Cardiac fibroblast (primary cell): ENCODE measurements around the gene ATP10A.

Experiments
- DNase-seq, 2 donors: peaks; one replicate each; pipeline versions ENCODE4 v3.0.0 to v3.0.0-alpha.2; 2010; ENCODE audit warnings: low read depth in 2 of 2
- H3K4me3 ChIP-seq, 2 donors: replicated peaks in 1 of 2; 1 replicate in 1 of 2; 2 replicates in 1 of 2; pipeline ENCODE4 v1.5.1; 2011; ENCODE audit warnings: low read depth in 2 of 2, low read length in 2 of 2, mild to moderate bottlenecking in 2 of 2, moderate library complexity in 1 of 2
- CTCF ChIP-seq: IDR thresholded peaks from one replicate; pipeline ENCODE4 v1.5.1; 2011; ENCODE audit warnings: low read depth, mild to moderate bottlenecking, low read length, inconsistent platforms

ATP10A gene

GRCh38 chr15:25732191-25732590 is 130.9 kb downstream of the ATP10A start:
- no peak for TF ChIP-seq CTCF
- DNase-seq = no peak

GRCh38 chr15:25731411-25731810 is 131.7 kb downstream of the ATP10A start:
- no peak overlapping the region for H3K4me3 ChIP-seq
- no peak for TF ChIP-seq CTCF
- DNase-seq = no peak

More at GRCh38 chr15:25732191-25732590, 130.9 kb downstream of the ATP10A start:
- H3K4me3 ChIP-seq = no peak overlapping the region

- H3K4me3 ChIP-seq = no peak overlapping the region
- DNase-seq = no peak
- no peak for TF ChIP-seq CTCF
Measured at GRCh38 chr15:25730918-25731317, 132.2 kb downstream of the ATP10A start.

GRCh38 chr15:25728816-25729215 is 134.3 kb downstream of the ATP10A start:
- no peak overlapping the region for H3K4me3 ChIP-seq
- no peak for DNase-seq
- no peak for TF ChIP-seq CTCF

- DNase-seq = no peak
- TF ChIP-seq CTCF = no peak
- H3K4me3 ChIP-seq = no peak overlapping the region
Measured at GRCh38 chr15:25727867-25728600, 135.1 kb downstream of the ATP10A start.

GRCh38 chr15:25727116-25727515 is 136.0 kb downstream of the ATP10A start:
- H3K4me3 ChIP-seq = no peak overlapping the region
- DNase-seq = no peak
- no peak for TF ChIP-seq CTCF

GRCh38 chr15:25725758-25726157 is 137.4 kb downstream of the ATP10A start:
- H3K4me3 ChIP-seq = no peak overlapping the region
- no peak for DNase-seq
- no peak for TF ChIP-seq CTCF
